ENCODE data around the gene ZCCHC4. TPM values are rescaled to one million over a fixed set of nuclear protein-coding genes. Genes with fewer than 3 reads are reported as not detected.
"Not testable (repeated sequence)": the region's sequence is repeated elsewhere in the genome, so short reads cannot be mapped to it uniquely, and the experiment has no call there.

Gene ZCCHC4
- total RNA-seq, 4 donors from 2014 or later = 9.1 to 13.1 (median 11.1) TPM

GRCh38 chr4:25356068-25356467, 43.5 kb downstream of the ZCCHC4 start:
- ATAC-seq (ENCODE audit: low FRiP score) (no peak), DNase-seq (ENCODE audit: low spot score) (no peak)
- TF ChIP-seq, protein P1, sequence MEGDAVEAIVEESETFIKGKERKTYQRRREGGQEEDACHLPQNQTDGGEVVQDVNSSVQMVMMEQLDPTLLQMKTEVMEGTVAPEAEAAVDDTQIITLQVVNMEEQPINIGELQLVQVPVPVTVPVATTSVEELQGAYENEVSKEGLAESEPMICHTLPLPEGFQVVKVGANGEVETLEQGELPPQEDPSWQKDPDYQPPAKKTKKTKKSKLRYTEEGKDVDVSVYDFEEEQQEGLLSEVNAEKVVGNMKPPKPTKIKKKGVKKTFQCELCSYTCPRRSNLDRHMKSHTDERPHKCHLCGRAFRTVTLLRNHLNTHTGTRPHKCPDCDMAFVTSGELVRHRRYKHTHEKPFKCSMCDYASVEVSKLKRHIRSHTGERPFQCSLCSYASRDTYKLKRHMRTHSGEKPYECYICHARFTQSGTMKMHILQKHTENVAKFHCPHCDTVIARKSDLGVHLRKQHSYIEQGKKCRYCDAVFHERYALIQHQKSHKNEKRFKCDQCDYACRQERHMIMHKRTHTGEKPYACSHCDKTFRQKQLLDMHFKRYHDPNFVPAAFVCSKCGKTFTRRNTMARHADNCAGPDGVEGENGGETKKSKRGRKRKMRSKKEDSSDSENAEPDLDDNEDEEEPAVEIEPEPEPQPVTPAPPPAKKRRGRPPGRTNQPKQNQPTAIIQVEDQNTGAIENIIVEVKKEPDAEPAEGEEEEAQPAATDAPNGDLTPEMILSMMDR (IDR thresholded peaks at IDR 0.05) = no peak

DNA sequence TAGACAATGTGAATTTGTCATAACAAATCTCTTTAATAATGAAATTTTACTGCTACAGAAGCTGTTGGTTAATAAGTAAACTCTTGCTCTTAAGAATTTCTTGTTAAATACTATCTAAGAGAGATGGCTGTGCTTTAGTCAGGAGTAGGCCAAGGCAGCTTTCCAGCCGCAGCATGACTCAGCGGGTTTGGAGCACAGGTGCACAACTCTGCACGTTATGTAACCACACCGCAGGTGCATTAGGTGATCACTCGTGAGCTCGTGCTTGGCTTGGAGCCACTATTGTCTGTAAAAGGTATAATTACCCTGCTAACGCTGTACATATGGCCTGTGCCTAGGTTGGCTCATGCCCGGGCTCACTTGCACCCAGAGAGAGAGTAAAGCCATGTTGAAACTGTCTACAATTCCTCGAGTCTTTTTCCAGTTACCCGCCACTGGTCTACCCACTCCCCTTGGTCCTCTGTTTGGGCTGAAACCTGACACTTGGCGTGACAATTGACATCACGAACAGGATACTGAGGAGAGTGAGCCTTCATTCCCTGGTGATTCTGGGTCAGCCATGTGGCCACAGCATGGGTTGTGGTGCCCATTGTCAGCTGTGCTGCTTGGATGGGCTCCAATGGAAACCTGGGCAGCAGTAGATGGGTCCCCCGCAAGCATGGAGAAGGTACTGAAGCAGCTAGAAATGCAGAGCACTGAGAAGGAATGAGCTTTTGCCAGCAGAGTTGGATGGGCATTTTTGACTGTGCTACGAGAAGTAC, 46.1 kb downstream of the ZCCHC4 start:
- ATAC-seq (ENCODE audit: low FRiP score) (no peak), DNase-seq (ENCODE audit: low spot score) (no peak)
- TF ChIP-seq, protein P1 (IDR thresholded peaks at IDR 0.05) = no peak

DNA sequence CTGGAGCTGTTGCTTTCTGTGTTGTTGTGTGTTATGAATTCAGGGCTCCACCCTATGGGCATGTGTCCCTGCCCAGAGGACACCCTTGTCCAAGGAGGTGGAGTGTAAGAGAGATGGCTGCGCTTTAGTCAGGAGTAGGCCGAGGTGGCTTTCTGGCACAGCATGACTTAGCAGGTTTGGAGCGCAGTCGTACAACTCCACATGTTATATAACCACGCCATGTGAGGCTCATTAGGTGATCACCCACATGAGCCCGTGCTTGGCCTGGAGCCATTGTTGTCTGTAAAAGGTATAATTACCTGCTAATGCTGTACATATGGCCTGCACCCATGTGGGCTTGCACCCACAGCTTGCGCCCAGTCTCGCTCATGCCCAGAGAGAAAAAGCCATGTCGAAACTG, 48.7 kb downstream of the ZCCHC4 start:
- no peak for ATAC-seq (ENCODE audit: low FRiP score)
- TF ChIP-seq, protein P1 (IDR thresholded peaks at IDR 0.05) = no peak
- DNase-seq (ENCODE audit: low spot score) = no peak

- no peak for DNase-seq (ENCODE audit: low spot score)
- TF ChIP-seq, protein P1 (IDR thresholded peaks at IDR 0.05) = no peak
- no peak for ATAC-seq (ENCODE audit: low FRiP score)
Measured at GRCh38 chr4:25367004-25367621, 54.5 kb downstream of the ZCCHC4 start.

DNA sequence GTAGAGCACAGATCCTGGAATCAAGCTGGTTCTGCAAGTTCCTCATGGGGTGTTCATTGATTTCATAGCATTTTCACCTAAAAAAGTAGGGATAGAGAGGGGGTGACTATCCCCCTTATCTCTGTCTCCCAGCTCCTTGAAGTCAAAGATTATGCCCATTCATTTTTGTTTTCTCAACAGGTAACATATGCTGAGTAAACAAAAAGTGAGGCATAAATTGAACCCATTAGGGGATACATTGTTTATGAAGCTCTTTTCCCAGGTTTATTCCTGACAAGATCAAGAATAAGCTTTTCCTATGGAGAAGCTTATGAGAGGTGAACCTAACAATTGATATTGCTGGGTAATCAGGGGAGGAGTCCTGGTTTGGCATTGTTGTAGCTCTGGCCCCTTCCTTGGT, 55.3 kb downstream of the ZCCHC4 start:
- no peak for DNase-seq (ENCODE audit: low spot score)
- ATAC-seq (ENCODE audit: low FRiP score) = no peak
- TF ChIP-seq, protein P1 (IDR thresholded peaks at IDR 0.05) = no peak

GRCh38 chr4:25368315-25368714, 55.7 kb downstream of the ZCCHC4 start:
- TF ChIP-seq, protein P1 (IDR thresholded peaks at IDR 0.05) = no peak
- no peak for ATAC-seq (ENCODE audit: low FRiP score)
- no peak for DNase-seq (ENCODE audit: low spot score)

DNA sequence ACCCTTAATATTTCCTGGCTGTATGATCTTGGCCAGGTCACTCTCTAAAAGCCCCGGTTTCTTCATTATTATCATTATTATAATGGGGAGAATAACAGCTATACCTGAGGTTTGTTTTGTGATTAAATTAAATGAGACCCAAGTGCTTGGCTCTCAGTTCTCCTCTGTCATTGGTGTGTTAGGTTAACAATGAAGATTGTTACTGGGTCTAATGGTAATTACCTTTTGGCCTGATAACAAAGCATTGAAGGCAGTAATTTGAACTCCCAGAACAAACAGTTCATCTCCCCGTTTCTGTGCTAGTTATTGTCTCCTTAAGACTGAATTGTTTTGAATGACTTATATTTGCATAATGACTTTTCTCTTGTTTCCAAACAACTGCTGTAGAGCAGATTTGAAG, 57.7 kb downstream of the ZCCHC4 start:
- TF ChIP-seq, protein P1 (IDR thresholded peaks at IDR 0.05) = no peak
- ATAC-seq (ENCODE audit: low FRiP score) (no peak), DNase-seq (ENCODE audit: low spot score) (no peak)

DNA sequence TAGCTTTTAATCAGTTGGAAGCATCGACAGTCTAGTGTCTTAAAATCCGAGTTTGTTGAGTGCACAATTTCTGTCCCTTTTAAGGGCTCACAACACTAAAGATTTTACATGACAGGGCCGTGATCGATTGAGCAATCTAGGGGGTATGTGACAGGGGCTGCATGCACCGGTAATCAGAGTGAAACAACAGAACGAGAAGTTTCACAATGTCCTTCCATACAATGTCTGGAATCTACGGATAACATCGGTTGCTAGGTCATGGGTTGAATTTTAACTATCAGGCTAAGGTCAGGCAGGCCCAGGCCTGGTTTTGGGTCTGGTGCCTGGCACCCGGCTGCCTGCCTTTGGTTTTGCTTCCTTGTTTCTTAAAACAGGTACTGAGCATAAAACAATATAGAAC, 60.0 kb downstream of the ZCCHC4 start:
- not testable (repeated sequence) for DNase-seq (ENCODE audit: low spot score); ATAC-seq (ENCODE audit: low FRiP score)
